ENCODE data around the gene ASTN2. TPM values are rescaled to one million over a fixed set of nuclear protein-coding genes. Genes with fewer than 3 reads are reported as not detected.

Gene ASTN2
- total RNA-seq, 1 donor from 2014 or later = 5.4 TPM

- intact Hi-C loops (cut with micrococcal nuclease) = no loop called here
Measured at GRCh38 chr9:117028103-117028858, 386.6 kb downstream of the ASTN2 start.

GRCh38 chr9:117021906-117022305 lies 393.0 kb downstream of the ASTN2 start:
- intact Hi-C loops (cut with micrococcal nuclease) = no loop called here

DNA sequence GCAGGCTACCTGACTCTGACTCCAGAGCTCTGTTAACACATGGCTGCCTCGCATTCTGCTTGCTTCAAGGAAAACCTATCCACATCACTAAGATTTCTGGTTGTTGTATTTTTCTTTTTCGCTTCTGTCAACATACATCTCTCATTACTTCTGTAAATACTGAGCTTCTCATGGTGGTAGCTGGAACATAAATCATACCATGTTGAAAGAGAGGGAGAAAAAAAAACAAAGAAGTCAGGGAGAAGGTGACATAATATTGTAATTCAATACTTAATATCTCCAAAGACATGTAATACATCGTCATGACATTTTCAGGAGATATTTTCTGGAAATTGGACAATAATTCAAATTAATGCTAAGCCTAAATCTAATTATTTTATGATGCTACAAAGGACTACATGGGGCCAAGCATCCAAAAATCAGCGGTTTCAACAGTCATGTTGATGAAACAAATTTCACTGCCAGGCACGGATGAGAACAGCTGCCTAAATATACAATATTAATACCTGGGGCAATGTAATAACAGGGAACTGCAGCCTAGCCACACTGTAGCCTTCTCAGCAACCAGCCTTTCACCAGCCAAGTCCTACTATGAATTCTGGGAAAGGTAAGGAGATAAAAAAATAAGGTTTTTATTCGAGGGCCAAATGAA lies 395.8 kb downstream of the ASTN2 start:
- intact Hi-C loops (cut with micrococcal nuclease) = no loop called here

- intact Hi-C loops (cut with micrococcal nuclease) = no loop called here
Measured at GRCh38 chr9:117017414-117017985, 397.4 kb downstream of the ASTN2 start.

DNA sequence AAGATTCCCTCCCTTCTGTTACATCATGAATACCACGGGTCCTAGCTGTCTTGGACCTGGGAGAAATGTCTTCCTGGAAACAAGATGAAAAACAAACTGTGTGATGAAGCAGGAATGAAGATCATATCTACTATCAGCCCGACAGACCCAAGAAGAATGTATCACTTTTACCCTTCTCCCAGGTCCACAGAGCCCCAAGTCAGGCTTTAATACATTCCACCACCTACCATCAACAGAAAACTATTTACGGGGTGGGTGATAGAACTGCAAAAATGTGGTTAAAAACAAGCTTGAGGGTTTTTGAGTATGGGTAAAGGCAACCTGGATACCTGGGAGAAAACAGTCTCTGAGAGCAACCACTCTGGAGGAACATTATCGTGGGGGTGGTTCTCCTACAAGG lies 400.8 kb downstream of the ASTN2 start:
- intact Hi-C loops (cut with micrococcal nuclease) = no loop called here

- intact Hi-C loops (cut with micrococcal nuclease) = no loop called here
Measured at GRCh38 chr9:117013440-117013995, 401.3 kb downstream of the ASTN2 start.

DNA sequence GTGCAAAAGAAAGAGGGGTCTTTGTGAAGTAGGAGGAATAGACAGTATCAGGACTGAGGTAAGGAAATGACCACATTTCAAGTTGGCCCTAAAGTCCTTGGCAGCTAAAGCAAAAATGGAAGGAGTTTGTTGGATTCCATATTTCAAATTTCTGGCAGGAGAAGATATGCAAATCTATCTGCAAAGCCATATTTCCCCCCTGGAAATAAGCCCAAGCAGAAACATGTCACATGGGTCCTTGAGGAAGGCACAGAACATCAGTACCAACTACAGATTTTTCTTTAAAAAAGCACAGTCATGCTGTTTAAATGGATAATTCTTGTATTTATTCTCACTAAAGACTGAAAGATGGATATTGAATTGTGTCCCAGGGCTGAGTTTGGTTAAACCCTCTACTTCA lies 404.8 kb downstream of the ASTN2 start:
- intact Hi-C loops (cut with micrococcal nuclease) = no loop called here

DNA sequence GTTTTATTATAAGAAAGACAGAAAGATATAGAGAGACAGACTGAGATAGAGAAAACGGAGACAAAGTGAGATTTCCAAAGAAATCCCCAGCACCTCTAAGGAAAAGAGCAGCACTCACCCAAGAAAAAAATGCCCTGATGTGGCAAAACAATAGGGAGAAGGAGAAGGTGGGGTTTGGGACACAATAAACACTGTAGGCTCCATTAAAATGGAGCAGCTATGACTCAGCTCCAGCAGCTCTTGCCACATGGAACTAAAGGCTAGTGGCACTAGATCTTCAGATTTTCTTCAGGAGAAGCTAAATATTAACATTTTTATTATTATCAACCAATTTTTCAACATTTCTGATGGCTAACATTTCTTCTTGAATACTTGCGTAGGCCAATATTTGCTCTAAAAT lies 406.0 kb downstream of the ASTN2 start:
- intact Hi-C loops (cut with micrococcal nuclease) = no loop called here

DNA sequence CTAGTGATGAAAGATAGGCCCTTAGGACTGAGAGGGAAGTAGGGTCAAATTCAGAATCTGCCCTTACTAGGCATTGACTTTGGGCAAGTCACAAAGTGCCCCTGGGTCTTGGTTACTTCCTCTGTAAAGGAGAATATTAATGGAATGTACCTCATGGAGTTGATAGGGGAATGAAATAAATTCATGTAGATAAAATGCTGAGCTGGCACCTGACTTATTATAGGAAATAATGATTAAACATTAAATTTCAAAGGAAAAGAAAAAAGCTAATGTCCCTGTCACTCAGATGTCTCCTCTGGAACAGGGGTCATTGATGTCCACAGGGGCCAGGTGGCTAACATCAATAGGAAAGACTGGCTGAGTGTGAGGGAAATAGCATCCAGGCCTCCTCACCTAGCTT lies 406.4 kb downstream of the ASTN2 start:
- intact Hi-C loops (cut with micrococcal nuclease) = no loop called here

DNA sequence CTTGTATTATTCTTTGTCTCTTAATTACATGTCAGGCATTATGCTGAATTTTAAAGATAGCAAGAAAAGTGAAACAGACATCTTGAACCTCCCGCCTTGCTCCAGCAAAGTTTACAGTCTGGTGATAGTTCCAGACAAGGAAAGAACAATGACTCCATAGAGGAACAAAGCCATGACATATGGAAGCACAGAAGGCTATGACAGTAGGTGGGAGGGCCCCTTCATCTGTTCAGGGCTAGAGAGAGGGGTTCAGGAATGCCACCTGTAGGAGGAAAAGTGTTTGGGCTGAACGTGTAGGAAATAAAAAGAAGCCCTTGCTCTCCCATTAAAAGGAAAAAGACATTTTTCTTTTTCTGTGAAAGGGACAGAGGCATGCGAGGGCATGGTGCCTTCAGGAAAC lies 412.2 kb downstream of the ASTN2 start:
- intact Hi-C loops (cut with micrococcal nuclease) = no loop called here

GRCh38 chr9:117000834-117001233 lies 414.0 kb downstream of the ASTN2 start:
- intact Hi-C loops (cut with micrococcal nuclease) = no loop called here

DNA sequence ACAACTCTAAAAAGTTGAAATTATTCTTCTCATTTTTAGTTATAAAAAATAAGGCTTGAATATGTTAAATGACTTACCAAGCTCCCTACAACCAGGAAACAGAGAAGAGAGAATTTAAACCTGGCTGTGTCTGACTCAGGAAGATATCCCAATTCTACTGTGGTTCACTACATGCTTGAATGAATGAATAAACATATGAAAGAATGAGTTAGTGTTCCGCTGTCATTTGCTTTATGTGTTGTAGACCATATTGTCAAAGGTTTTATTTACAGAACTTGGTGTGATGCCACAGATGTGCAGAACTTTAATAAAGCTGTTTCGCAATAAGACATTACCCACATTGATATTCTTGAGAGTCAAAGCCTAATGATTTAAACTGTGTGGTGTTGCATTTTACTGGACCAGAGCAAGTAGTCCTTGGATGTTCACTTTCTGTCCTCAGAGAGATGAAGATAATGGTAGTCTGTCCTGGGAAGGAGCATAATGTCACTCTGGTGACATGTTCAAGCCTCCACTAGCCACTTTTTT lies 414.6 kb downstream of the ASTN2 start:
- intact Hi-C loops (cut with micrococcal nuclease) = no loop called here

DNA sequence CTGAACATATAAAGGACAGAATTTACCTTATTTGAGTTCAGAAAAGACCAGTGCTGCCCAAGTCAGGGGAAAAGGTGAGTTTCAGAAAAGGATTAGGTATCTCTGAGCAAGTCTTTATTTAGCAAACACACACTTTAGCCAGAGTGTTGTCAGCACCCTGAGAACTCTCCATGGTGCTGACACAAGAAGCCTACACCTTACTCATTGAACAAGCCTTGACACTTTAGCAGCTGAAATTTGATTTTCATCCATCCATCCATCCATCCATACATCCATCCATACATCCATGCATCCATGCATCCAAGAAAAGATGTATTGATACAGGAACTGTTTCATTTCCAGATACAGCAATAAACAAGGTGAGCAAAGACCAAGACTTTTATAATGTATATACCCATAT lies 416.6 kb downstream of the ASTN2 start:
- intact Hi-C loops (cut with micrococcal nuclease) = no loop called here

DNA sequence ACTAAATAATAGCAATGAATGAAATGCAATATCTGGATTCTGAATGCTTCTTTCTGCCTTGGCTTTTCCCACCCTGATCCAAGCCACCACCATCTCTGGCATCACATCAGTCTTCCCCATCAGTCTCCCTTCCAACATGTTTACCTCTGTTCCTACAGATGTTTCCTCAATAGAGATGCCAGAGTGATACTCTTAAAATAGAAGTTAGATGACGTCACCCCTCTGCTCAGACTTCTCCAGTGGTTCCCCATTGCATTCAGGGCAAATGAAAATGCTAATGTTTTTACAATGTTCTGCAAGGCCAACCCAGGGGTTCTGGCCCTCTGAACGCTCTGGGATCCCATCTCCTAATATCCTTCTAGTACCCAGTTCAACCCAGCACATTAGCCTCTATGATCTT lies 422.0 kb downstream of the ASTN2 start:
- intact Hi-C loops (cut with micrococcal nuclease) = no loop called here

- intact Hi-C loops (cut with micrococcal nuclease) = no loop called here
Measured at GRCh38 chr9:116991051-116991450, 423.8 kb downstream of the ASTN2 start.

DNA sequence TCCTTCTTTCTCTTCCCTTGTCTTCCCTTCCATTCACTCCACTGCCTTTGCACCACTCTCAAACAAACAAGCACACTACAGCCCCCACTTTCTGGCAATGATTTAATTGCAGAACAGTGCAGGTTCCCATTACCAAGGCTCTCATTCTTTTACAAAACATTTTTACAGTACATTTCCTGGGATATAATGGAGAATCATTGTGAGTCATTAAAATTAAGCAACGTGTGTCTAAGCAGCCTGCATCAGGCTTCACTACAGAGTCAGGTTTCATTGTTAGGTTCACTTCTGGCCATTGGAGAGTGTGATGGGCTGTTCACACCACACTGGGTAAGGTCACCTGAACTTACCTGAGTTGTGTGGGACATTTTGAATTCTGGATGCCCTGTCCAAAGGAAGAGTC lies 424.3 kb downstream of the ASTN2 start:
- intact Hi-C loops (cut with micrococcal nuclease) = no loop called here

- intact Hi-C loops (cut with micrococcal nuclease) = no loop called here
Measured at GRCh38 chr9:116987721-116988485, 427.0 kb downstream of the ASTN2 start.

- intact Hi-C loops (cut with micrococcal nuclease) = no loop called here
Measured at GRCh38 chr9:116986015-116986414, 428.8 kb downstream of the ASTN2 start.

DNA sequence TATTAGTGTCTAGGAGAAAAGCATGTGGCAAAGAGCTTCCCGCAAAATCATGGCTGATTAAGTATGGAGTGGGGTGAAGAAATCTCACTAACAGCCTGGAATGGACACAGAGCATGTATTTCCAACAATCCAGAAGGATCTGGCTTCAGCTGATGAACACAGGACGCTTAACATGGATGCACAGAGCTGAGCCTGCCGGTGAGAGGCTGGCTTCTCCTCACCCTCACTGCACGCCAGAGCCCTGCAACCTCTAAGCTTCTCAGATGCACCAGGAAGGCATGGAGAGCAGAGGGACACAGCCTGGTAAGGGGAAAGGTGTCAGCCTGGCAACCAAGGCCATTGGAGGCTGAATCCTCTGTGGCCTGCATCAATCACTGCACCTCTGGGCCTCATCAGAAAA lies 429.3 kb downstream of the ASTN2 start:
- intact Hi-C loops (cut with micrococcal nuclease) = no loop called here

- intact Hi-C loops (cut with micrococcal nuclease) = no loop called here
Measured at GRCh38 chr9:116984111-116984510, 430.7 kb downstream of the ASTN2 start.

- intact Hi-C loops (cut with micrococcal nuclease) = no loop called here
Measured at GRCh38 chr9:116980582-116981120, 434.2 kb downstream of the ASTN2 start.
